Osteoblast (primary cell): ENCODE results near the gene HPS5. TPM values are rescaled to one million over a fixed set of nuclear protein-coding genes. Genes with fewer than 3 reads are reported as not detected.

Source experiments
- DNase-seq: peaks from one replicate; pipeline ENCODE4 v3.0.0; 2011; ENCODE audit warnings: low spot score, mixed read lengths; ENCODE audit not compliant: insufficient read length; ENCODE audit errors: missing footprints
- H2AFZ ChIP-seq: 2 replicates; pipeline ENCODE4 v1.6.0; 2011; ENCODE audit warnings: mild to moderate bottlenecking, low read length
- H3K27ac ChIP-seq: 2 replicates; pipeline ENCODE4 v1.5.1; 2011; ENCODE audit warnings: mild to moderate bottlenecking, low read depth, low read length, moderate library complexity
- H3K27me3 ChIP-seq: 2 replicates; pipeline ENCODE4 v1.6.0; 2012; ENCODE audit warnings: mild to moderate bottlenecking, control low read depth, inconsistent platforms, low read length, moderate library complexity; ENCODE audit not compliant: insufficient read depth
- H3K36me3 ChIP-seq: 2 replicates; pipeline ENCODE4 v1.5.1; 2011; ENCODE audit warnings: mild to moderate bottlenecking, low read length, control low read depth, moderate library complexity; ENCODE audit not compliant: insufficient read depth
- H3K4me1 ChIP-seq: 2 replicates; pipeline ENCODE4 v1.5.1; 2011; ENCODE audit warnings: mild to moderate bottlenecking, low read length, control low read depth, moderate library complexity; ENCODE audit not compliant: insufficient read depth
- H3K4me2 ChIP-seq: 2 replicates; pipeline ENCODE4 v1.6.0; 2011; ENCODE audit warnings: mild to moderate bottlenecking, low read length; ENCODE audit not compliant: insufficient read depth
- H3K4me3 ChIP-seq: fragments of 200-600 bp; sonication (generic); 3 replicates; pipeline ENCODE4 v1.5.1; 2012; ENCODE audit warnings: mild to moderate bottlenecking, low read length, inconsistent platforms; ENCODE audit not compliant: insufficient read depth
- H3K79me2 ChIP-seq: 2 replicates; pipeline ENCODE4 v1.6.0; 2012; ENCODE audit warnings: mild to moderate bottlenecking, low read length, control low read depth, inconsistent platforms; ENCODE audit not compliant: insufficient read depth
- H3K9me3 ChIP-seq: 2 replicates; pipeline ENCODE4 v1.5.1; 2011; ENCODE audit warnings: low read depth, low read length, control low read depth
- H4K20me1 ChIP-seq: 2 replicates; pipeline ENCODE4 v1.6.0; 2012; ENCODE audit warnings: mild to moderate bottlenecking, low read length, control low read depth; ENCODE audit not compliant: insufficient read depth
- CTCF ChIP-seq: IDR thresholded peaks from 2 replicates; pipeline ENCODE4 v1.5.1; 2011; ENCODE audit warnings: mild to moderate bottlenecking, low read depth, low read length, moderate library complexity; ENCODE audit errors: extremely low read depth
- total RNA-seq: library from RNA; depleted of rRNA; stranded (reverse); fragments of >200 nt; gene quantifications from 2 replicates; pipeline ENCODE4 v1.2.3, GENCODE V29; 2012

The HPS5 gene
- total RNA-seq, 1 donor, result 53.9 TPM

DNA sequence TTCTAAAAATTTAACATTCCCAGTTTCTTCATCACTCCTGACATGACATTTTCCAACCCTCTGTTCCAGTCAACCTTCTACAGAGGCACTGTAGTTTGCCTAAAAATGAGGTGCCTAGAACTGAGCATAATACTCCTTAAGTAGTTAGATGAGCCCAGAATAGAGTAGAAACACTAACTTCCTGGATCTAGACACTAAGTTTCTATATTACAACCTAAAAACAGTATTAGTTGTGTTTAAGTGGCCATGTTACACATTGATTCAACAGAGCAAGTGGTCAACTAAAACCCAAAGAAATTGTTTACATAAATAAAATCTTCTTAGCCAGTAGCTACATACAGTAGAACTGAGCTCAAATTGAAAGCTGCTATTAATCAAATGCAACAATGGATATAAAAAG is 1.3 kb downstream of the HPS5 start:
- Histone ChIP-seq H2AFZ (no peak overlapping the region), H3K79me2 (peaks cover 90% of the 10 kb centered on the region), H3K4me1 (peaks cover 39% of the 10 kb centered on the region), H3K4me3 (peak overlapping the region; percentile 9), H3K36me3 (no peaks in the 10 kb centered on the region), H3K27ac (no peak overlapping the region), H4K20me1 (peaks cover 16% of the 10 kb centered on the region), H3K9me3 (no peaks in the 10 kb centered on the region), H3K4me2 (peak overlapping the region; percentile 99), H3K27me3 (no peaks in the 10 kb centered on the region)
- peak; percentile 34 for DNase-seq
- TF ChIP-seq CTCF, result no peak

GRCh38 chr11:18319914-18320313 is 2.0 kb downstream of the HPS5 start:
- H3K27ac ChIP-seq, result no peak overlapping the region

GRCh38 chr11:18317551-18317950 is 4.4 kb downstream of the HPS5 start:
- no peaks in the 10 kb centered on the region for H3K27me3 ChIP-seq
- H4K20me1 ChIP-seq, result no peaks in the 10 kb centered on the region
- H3K4me2 ChIP-seq, result no peak overlapping the region
- no peak overlapping the region for H2AFZ ChIP-seq
- no peak overlapping the region for H3K4me3 ChIP-seq
- no peak overlapping the region for H3K27ac ChIP-seq
- DNase-seq, result no peak
- H3K36me3 ChIP-seq, result no peaks in the 10 kb centered on the region
- TF ChIP-seq CTCF, result no peak
- H3K4me1 ChIP-seq, result peaks cover 33% of the 10 kb centered on the region
- H3K79me2 ChIP-seq, result peaks cover 72% of the 10 kb centered on the region
- no peaks in the 10 kb centered on the region for H3K9me3 ChIP-seq

More at GRCh38 chr11:18319914-18320313, 2.0 kb downstream of the HPS5 start:
- Histone ChIP-seq H3K4me2 (peak overlapping the region; percentile 99), H2AFZ (no peak overlapping the region), H3K9me3 (no peaks in the 10 kb centered on the region), H3K36me3 (no peaks in the 10 kb centered on the region), H3K27me3 (no peaks in the 10 kb centered on the region), H4K20me1 (peaks cover 9% of the 10 kb centered on the region), H3K4me1 (peaks cover 37% of the 10 kb centered on the region), H3K79me2 (peaks cover 88% of the 10 kb centered on the region), H3K4me3 (no peak overlapping the region)
- DNase-seq, result peak; percentile 31
- TF ChIP-seq CTCF, result no peak

DNA sequence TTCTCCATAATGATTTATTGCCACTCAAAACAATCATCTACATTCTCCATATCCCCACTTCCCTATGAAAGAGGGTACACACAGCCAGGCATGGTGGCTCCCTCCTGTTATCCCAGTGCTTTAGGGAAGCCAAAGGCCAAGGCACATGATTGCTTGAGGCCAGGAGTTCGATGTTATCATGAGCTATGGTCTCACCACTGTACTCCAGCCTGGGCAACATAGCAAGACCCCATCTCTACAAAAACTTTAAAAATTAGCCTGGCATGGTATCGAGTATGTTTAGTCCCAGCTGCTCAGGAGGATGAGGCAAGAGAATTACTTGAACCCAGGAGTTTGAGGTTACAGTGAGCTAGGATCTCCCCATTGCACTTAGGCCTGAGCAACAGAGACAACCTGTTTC is 6.0 kb downstream of the HPS5 start:
- no peak for DNase-seq
- no peak overlapping the region for H2AFZ ChIP-seq
- H3K27me3 ChIP-seq, result no peaks in the 10 kb centered on the region
- no peak overlapping the region for H3K4me2 ChIP-seq
- H3K36me3 ChIP-seq, result peaks cover 4% of the 10 kb centered on the region
- no peak overlapping the region for H3K27ac ChIP-seq
- TF ChIP-seq CTCF, result no peak
- no peaks in the 10 kb centered on the region for H3K9me3 ChIP-seq
- H3K4me1 ChIP-seq, result peaks cover 39% of the 10 kb centered on the region
- peaks cover 61% of the 10 kb centered on the region for H3K79me2 ChIP-seq
- H4K20me1 ChIP-seq, result no peaks in the 10 kb centered on the region
- H3K4me3 ChIP-seq, result no peak overlapping the region
